ENCODE data around the gene ATG9A. TPM values are rescaled to one million over a fixed set of nuclear protein-coding genes. Genes with fewer than 3 reads are reported as not detected.

The ATG9A gene
- total RNA-seq, 1 donor from 2014 or later = 82.8 TPM

DNA sequence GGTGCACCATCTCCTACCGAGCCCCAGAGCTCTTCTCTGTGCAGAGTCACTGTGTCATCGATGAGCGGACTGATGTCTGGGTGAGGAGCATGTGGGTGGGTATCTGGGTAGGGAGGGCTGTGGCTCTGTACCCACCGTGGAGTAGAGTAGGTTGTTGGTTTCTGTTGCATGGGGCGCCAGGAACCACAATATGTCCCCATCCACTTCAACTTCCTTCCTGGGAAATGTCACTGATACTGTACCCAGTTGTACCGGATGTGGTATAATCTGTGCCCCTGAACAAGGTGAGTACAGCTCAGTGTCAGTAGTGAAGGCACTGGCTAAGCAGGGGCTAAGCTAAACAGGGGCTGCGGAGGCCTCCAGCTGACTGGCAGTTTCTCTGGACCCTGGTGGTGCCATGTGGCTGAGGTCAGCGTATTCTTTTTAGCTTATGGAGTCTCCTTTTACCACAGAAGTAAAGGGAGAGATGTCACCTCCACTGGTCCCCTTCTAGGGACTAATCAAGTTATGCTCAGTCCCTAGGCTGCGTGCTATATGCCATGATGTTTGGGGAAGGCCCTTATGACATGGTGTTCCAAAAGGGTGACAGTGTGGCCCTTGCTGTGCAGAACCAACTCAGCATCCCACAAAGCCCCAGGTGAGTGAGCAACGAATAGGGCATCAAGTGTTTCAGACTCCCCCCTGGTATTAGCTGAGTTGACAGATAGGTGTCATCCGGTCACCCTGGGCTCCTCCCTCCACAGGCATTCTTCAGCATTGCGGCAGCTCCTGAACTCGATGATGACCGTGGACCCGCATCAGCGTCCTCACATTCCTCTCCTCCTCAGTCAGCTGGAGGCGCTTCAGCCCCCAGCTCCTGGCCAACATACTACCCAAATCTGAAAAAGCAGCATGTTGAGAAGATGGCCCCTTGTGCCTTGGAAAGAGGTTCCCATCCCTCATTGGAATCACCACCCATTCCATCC, 18.5 kb upstream of the ATG9A start:
- Mint-ChIP-seq H3K4me3 (ENCODE audit: unreplicated experiment) (no peak overlapping the region), H3K27ac (ENCODE audit: unreplicated experiment) (peak overlapping the region; percentile 98), H3K9me3 (ENCODE audit: low read depth) (no peaks in the 10 kb centered on the region), H3K4me1 (ENCODE audit: low read depth) (peaks cover 70% of the 10 kb centered on the region), H3K27me3 (ENCODE audit: low read depth) (no peaks in the 10 kb centered on the region), H3K36me3 (ENCODE audit: low read depth) (no peaks in the 10 kb centered on the region)
- no peak for TF ChIP-seq CTCF (IDR thresholded peaks at IDR 0.05)
- DNase-seq (ENCODE audit: low spot score) = no peak

- Mint-ChIP-seq H3K27me3 (ENCODE audit: low read depth) (no peaks in the 10 kb centered on the region), H3K36me3 (ENCODE audit: low read depth) (no peaks in the 10 kb centered on the region), H3K4me1 (ENCODE audit: low read depth) (peaks cover 56% of the 10 kb centered on the region), H3K27ac (ENCODE audit: unreplicated experiment) (peak overlapping the region; percentile 38), H3K4me3 (ENCODE audit: unreplicated experiment) (no peak overlapping the region), H3K9me3 (ENCODE audit: low read depth) (no peaks in the 10 kb centered on the region)
- TF ChIP-seq CTCF (IDR thresholded peaks at IDR 0.05) = no peak
- DNase-seq (ENCODE audit: low spot score) = no peak
Measured at GRCh38 chr2:219246559-219246958, 17.1 kb upstream of the ATG9A start.

DNA sequence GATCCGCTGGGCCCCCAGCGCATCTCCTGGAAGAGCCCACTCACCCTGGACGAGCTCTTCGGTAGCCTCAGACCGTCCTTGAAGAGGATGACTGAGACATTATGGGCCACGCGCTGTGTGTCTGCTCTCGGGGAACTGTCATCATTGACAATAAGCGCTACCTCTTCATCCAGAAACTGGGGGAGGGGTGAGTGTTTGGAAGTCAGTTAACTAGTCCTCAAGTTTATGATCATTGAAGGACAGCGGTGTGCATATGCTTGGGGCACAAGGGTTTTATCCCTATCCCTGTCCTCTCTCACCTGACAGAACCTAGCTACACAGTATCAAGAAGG, 16.4 kb upstream of the ATG9A start:
- H3K27me3 Mint-ChIP-seq (ENCODE audit: low read depth) = no peaks in the 10 kb centered on the region
- H3K27ac Mint-ChIP-seq (ENCODE audit: unreplicated experiment) = peak overlapping the region; percentile 95
- H3K4me1 Mint-ChIP-seq (ENCODE audit: low read depth) = peaks cover 49% of the 10 kb centered on the region
- no peaks in the 10 kb centered on the region for H3K36me3 Mint-ChIP-seq (ENCODE audit: low read depth)
- no peak for TF ChIP-seq CTCF (IDR thresholded peaks at IDR 0.05)
- no peaks in the 10 kb centered on the region for H3K9me3 Mint-ChIP-seq (ENCODE audit: low read depth)
- no peak for DNase-seq (ENCODE audit: low spot score)
- H3K4me3 Mint-ChIP-seq (ENCODE audit: unreplicated experiment) = peak overlapping the region; percentile 90

GRCh38 chr2:219245148-219245898, 15.9 kb upstream of the ATG9A start, which contains the start of the genes GLB1L and STK16:
TSS of gene GLB1L (minus strand) at chr2:219245444. CDS start at chr2:219243573, 1,871 bp downstream.
TSS of gene STK16 (plus strand) at chr2:219245479. CDS start at chr2:219246000, 521 bp downstream.
- no peak for DNase-seq (ENCODE audit: low spot score)
- Mint-ChIP-seq H3K4me3 (ENCODE audit: unreplicated experiment) (peak within 1 kb of the TSS; percentile 90), H3K4me1 (ENCODE audit: low read depth) (peaks cover 43% of the 10 kb centered on the region), H3K27ac (ENCODE audit: unreplicated experiment) (peak within 1 kb of the TSS; percentile 95), H3K27me3 (ENCODE audit: low read depth) (no peaks in the 10 kb centered on the region), H3K9me3 (ENCODE audit: low read depth) (no peaks in the 10 kb centered on the region), H3K36me3 (ENCODE audit: low read depth) (no peaks in the 10 kb centered on the region)
- no peak for TF ChIP-seq CTCF (IDR thresholded peaks at IDR 0.05)

DNA sequence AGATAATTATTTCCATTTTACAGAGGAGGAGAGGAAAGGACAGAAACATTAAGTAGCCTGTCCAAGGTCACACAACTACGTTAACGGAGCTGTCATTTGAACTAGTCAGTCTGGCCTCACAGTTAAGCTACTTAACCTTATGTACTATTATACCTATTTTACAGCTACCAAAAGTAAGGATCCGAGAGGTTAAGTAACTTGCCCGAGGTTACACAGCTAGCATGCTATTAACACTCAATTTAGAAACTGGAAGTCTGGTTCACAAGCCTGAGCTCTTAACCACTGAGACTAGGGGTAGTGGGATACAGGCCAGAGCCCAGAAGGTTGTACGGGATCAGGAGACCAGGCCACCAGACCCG, 15.3 kb upstream of the ATG9A start:
- Mint-ChIP-seq H3K36me3 (ENCODE audit: low read depth) (no peaks in the 10 kb centered on the region), H3K4me1 (ENCODE audit: low read depth) (peaks cover 38% of the 10 kb centered on the region), H3K4me3 (ENCODE audit: unreplicated experiment) (peak overlapping the region; percentile 90), H3K9me3 (ENCODE audit: low read depth) (no peaks in the 10 kb centered on the region), H3K27me3 (ENCODE audit: low read depth) (no peaks in the 10 kb centered on the region), H3K27ac (ENCODE audit: unreplicated experiment) (peak overlapping the region; percentile 95)
- no peak for DNase-seq (ENCODE audit: low spot score)
- no peak for TF ChIP-seq CTCF (IDR thresholded peaks at IDR 0.05)
